Superior temporal gyrus (tissue), 1 donor: Measurements from ENCODE around the gene DVL1.
"Not testable (repeated sequence)": the region's sequence is repeated elsewhere in the genome, so short reads cannot be mapped to it uniquely, and the experiment has no call there.

Source experiments
- DNase-seq: peaks from one replicate; pipeline ENCODE4 v3.0.0-alpha.2; 2016; ENCODE audit errors: extremely low spot score

The DVL1 gene

DNA sequence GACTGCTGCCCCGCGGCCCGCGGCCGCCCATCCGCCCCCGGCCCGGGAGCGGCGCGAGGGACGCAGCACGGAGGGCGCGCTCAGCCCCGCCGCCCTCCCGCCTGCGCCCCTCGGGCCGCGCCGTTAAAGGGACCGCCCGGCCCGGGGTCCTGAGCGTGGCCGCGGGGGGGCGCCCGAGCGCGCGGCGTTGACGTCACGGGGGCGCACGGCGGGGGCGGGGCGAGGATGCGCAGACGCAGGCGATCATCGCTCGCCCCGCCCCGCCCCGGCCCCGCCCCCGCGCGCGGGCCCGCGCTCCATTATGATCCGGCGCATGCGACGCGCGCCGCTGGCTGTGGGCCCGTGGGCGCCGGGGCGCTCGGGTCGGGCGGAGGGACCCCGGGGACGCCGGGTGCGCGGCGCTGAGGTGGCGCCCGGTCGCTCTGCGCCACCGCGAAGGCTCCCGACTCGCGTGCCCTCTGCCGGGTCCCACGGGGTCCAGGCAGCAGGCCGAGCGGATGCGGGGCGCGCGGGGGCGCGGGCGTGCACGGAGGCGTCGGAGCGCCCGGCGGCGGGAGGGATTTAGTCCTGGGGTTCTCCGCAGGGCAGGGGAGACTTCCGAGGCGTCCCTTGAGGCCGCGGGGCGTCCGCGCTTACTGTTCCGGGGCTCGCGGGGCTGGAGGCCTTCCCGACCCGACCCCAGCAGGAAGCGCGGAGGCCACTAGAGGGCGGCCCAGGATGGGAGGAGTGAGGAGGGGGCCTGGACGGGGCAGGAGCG is at the start of gene DVL1:
TSS of gene DVL1 (minus strand) at position 163 of the 757 bp plus-strand sequence. CDS start 353 bp downstream, outside the sequence.
- peak; percentile 27 for DNase-seq

- DNase-seq, result no peak
These were observed 49.5 kb upstream of the DVL1 start for GRCh38 chr1:1398677-1399186.

DNA sequence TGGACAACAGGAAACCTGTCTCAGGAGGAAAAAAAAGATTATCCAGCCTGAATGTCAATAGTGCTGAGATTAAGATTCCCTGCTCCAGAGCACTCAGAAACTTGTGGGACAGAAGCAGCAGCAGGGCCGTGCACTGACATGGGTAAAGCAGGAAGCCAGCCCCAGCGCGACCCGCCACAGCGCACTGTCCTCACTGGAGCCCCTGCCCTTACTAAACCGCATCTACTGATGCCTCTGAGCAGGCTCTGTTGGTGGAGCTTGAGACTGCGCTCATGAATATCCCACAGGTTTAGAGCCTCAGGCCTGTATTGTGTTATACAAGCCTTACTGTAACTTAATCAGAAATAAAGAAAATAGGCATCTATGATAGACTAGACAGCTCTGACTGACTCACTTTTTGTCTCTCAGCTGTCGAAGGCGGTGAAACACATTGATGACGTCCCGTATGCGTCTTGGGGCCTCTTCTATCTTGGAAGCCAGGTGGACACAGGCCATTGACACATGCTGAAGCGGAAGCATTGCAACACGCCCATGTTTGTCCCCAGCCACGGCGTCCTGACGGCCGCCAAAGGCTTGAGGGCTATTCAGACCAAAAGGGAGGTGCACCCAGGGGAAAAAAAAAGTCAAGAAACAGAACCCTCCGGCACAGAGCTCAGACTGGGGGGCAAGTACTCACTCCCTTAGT is 48.8 kb upstream of the DVL1 start:
- no peak for DNase-seq

DNA sequence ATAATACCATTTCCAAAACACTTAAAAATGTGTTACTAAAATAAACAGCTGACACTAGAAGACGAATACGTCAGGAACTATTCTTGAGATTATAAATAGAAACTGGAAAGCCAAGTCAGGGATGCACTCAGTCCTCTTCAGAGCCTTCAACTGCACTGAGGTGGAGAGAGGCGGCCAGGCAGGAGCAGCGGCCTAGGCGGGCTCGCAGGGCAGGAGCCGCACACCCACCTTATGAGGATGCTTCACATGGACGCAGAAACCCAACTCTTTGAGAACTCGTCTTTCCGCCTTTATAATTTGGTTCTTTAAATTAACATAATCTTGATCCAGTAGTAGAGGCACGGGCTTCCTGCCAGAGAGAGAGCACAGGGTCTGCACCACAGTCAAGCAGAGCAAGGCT is 45.9 kb upstream of the DVL1 start:
- no peak for DNase-seq

DNA sequence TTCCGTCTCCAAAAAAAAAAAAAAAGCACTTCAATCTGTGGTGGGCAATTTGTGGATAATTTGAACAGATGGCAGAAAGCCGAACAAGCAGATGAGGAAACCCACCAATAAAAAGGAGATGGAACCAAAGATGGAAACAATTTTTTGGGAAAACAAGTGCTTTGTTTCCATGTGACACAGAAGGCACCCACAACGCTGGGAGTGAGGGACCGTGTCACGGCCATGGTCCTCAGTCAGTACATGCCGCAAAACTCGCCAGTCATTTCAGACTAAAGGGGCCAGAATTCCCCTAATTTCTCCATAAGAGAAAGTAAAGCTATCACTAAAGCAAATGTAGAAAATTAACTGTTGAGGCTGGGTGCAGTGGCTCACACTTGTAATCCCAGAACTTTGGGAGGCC is 44.9 kb upstream of the DVL1 start:
- DNase-seq, result no peak

GRCh38 chr1:1393428-1393827 is 44.2 kb upstream of the DVL1 start:
- no peak for DNase-seq

- no peak for DNase-seq
These were observed 43.8 kb upstream of the DVL1 start for GRCh38 chr1:1393014-1393413.

- no peak for DNase-seq
These were observed 42.0 kb upstream of the DVL1 start for GRCh38 chr1:1391225-1391624.

GRCh38 chr1:1390675-1391074 is 41.5 kb upstream of the DVL1 start:
- DNase-seq, result no peak

DNA sequence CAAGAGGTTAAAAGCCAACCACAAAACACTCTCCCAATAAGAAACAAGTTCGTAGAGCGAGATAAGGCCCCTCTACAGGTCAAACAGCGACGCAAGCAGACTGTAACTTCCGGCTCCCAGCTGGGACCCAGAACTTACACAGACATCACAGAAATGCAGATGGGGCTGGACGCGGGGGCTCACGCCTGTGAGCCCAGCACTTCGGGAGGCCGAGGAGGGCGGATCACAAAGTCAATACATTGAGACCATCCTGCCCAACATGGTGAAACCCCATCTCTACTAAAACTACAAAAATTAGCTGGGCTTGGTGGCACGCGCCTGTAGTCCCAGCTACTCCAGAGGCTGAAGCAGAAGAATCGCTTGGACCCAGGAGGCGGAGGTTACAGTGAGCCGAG is 38.9 kb upstream of the DVL1 start:
- DNase-seq, result no peak

GRCh38 chr1:1387098-1388077 is 38.2 kb upstream of the DVL1 start:
- no peak for DNase-seq

GRCh38 chr1:1385931-1386330 is 36.7 kb upstream of the DVL1 start:
- no peak for DNase-seq

- not testable (repeated sequence) for DNase-seq
These were observed 36.1 kb upstream of the DVL1 start for GRCh38 chr1:1385339-1385738.

GRCh38 chr1:1381294-1381693 is 32.1 kb upstream of the DVL1 start:
- no peak for DNase-seq

- DNase-seq, result no peak
These were observed 31.6 kb upstream of the DVL1 start for GRCh38 chr1:1380860-1381259.

DNA sequence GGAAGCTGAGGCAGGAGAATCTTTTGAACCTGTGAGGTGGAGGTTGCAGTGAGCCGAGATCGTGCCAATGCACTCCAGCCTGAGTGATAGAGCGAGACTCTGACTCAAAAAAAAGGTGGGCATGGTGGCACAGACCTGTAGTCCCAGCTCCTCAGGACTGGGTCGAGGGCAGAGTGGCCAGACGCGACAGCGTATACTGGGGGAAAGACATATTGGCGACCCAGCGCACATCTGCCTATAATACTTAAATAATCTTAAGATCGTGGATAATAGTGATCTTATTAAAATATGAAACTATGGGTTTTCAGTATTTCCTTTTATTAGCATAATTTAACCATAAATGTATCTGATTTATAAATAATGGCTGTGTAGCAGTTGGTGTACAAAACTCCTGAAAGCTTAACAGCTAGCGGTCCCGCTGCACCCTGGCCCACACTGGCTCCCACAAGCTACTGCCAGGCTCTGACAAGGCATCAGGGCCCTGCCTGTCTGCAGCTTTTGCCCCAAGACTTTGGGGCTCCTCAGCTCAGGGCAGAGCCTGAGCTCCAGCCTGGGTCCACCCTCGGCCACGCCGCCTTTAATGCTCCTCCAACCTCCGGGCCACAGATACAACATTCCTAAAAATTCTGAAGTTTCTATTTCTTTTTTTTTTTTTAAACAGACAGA is 28.5 kb upstream of the DVL1 start:
- no peak for DNase-seq

DNA sequence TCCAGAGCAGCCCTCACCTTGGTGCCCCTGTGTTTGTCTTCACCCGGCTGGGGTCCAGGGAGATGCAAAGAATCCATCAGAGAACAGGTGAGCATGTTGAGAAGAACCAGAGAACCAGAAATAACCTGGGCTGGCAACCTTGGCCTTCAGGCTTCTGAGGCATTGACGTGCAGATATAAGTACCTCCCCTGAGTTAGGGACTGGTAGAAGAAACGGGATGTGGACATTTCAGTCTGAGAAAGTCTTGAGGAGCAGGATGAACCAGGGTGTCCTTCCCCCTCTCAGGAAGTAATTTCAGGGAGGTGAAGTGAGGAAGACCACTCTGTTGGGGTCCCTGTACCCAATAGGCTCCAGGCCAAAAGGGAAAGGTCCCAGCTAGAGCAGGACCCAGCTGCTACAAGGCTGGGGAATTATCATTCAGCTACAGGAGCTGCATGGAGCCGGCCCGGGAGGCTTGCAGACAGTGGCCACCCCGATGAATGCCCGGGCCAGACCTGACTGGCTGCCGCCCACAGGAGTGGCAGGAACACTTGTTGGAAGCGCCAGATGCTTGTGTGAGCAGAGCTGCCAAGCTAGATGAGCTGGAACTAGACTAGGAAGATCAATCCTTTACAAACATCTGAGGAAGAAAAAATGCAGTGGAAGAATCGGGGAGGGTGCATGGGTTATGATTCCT is 27.5 kb upstream of the DVL1 start:
- no peak for DNase-seq

GRCh38 chr1:1374929-1375662 is 25.9 kb upstream of the DVL1 start, which contains the start of gene AURKAIP1:
TSS of gene AURKAIP1 (minus strand) at chr1:1375207. CDS start at chr1:1374756, 451 bp downstream.
- DNase-seq, result peak; percentile 100

GRCh38 chr1:1374589-1374928 is 25.3 kb upstream of the DVL1 start:
- DNase-seq, result no peak
